HG03558 (cell line): ENCODE results near the gene CNTN1.

Experiments used
- ATAC-seq: cut with Tn5 transposase; IDR thresholded peaks from one replicate; pipeline ENCODE4 v1.9.1; 2021; ENCODE audit warnings: moderate number of reproducible peaks; ENCODE audit not compliant: unreplicated experiment; ENCODE audit errors: extremely low read depth

CNTN1 gene

GRCh38 chr12:40691913-40692764 lies at the start of gene CNTN1:
Gene CNTN1, plus strand, starts transcription at chr12:40692439.
- no peak for ATAC-seq

- no peak for ATAC-seq
Measured at GRCh38 chr12:40643506-40643905, 48.7 kb upstream of the CNTN1 start.

- ATAC-seq, result no peak
Measured at GRCh38 chr12:40643976-40644375, 48.3 kb upstream of the CNTN1 start.

GRCh38 chr12:40644708-40645107 lies 47.5 kb upstream of the CNTN1 start:
- ATAC-seq, result no peak

DNA sequence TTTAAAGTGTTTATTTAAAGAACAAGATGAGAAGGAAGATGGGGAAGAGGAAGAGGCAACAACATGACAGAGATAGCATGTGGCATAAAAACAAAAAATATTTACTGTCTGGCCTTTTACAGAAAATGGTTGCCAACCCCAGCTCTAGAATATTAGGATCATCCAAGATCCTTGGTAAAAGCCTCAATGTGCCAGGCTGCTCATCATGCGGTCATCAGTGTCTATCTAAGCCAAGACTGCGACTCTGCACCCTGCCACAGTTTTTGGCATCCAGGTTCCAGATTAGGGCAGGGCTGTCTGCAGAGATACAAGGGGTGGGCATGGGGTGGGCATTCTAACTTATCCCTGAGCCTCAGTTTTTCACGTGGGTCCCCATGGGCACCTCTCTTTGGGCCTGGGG lies 46.9 kb upstream of the CNTN1 start:
- no peak for ATAC-seq

DNA sequence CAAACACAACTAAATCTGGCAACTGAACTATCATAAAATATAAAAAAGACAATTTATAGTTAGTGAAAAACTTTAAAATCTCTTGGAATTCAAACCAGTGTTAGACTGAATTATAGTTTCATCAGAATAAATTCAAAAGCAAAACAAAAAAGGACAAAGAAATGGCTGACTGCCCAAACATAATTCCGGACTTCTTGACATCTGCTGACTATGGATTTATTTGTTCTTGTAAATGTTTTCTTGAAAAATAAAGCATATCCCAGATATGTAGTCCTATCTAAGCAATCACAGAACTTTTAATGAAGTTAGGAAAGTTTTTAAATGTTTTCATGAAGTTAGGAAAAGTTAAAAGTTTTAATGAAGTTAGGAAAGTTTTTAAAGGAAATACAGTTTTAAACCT lies 45.8 kb upstream of the CNTN1 start:
- ATAC-seq, result no peak

DNA sequence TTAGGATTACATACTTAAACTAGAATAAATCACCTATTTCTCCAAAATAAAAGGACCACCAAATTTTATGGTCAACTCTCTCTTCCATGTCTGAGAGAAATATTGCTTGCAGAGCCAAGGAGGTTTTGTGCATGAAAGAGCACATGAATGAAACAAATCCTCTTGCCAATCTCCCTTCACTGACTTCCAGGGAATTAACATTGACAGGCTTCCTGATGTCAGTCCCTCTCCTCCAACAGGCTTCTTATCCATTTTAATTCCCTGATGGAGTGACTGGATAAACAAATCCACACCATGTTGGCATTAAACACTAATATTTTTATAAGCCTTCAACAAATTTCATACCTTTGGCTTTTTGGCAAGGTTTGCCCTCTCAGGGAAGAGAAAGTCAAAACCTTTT lies 45.3 kb upstream of the CNTN1 start:
- no peak for ATAC-seq

GRCh38 chr12:40647651-40648050 lies 44.6 kb upstream of the CNTN1 start:
- ATAC-seq, result no peak

- ATAC-seq, result no peak
Measured at GRCh38 chr12:40648519-40648918, 43.7 kb upstream of the CNTN1 start.

- no peak for ATAC-seq
Measured at GRCh38 chr12:40650038-40650704, 42.1 kb upstream of the CNTN1 start.

GRCh38 chr12:40655451-40655850 lies 36.8 kb upstream of the CNTN1 start:
- ATAC-seq, result no peak

GRCh38 chr12:40662366-40662765 lies 29.9 kb upstream of the CNTN1 start:
- no peak for ATAC-seq

GRCh38 chr12:40663781-40664180 lies 28.5 kb upstream of the CNTN1 start:
- ATAC-seq, result no peak

GRCh38 chr12:40668099-40668529 lies 24.1 kb upstream of the CNTN1 start:
- no peak for ATAC-seq

DNA sequence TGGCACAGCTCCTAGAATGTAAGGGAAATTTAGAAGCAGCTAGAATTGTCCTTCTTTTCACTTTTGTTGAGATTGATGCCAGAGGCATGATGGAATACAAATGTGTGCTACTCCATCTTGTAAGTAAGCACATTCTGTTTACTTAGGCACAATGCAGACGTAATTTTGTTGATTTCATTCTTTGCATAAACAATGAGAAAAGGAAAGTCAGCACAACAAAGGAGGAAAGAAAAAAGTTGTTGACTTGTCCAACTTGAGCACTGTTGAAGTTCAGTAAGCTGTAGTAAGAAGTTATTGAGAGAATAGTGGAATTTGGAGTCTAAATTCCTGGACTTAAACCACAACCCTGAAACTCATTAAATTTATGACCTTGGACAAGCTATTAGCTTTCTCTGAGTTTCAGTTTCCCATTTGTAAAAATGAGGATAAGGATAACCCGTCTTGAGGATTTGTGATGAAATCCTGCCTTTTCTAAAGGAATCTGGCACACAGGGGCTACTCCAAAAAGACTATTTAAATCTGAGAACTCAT lies 19.4 kb upstream of the CNTN1 start:
- ATAC-seq, result no peak

- no peak for ATAC-seq
Measured at GRCh38 chr12:40681148-40681547, 11.1 kb upstream of the CNTN1 start.

DNA sequence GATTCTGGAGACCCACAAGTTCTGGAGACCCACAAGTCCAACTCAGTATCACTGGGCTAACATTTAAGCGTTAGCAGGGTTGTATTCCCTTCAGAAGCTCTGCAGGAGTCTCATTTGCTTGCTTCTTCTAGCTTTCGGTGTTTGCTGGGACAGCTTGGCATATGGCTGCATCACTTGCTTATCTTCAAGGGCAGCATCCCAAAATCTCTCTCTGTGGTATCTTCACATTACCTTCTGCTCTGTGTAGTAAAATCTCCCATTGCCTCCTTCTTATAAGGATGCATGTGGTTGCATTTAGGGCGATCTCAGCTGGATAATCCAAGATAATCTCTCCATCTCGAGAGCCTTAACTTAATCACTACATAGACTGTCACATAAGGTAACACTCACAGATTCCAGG lies 7.3 kb upstream of the CNTN1 start:
- no peak for ATAC-seq

GRCh38 chr12:40688085-40688725 lies 4.0 kb upstream of the CNTN1 start:
- ATAC-seq, result no peak

DNA sequence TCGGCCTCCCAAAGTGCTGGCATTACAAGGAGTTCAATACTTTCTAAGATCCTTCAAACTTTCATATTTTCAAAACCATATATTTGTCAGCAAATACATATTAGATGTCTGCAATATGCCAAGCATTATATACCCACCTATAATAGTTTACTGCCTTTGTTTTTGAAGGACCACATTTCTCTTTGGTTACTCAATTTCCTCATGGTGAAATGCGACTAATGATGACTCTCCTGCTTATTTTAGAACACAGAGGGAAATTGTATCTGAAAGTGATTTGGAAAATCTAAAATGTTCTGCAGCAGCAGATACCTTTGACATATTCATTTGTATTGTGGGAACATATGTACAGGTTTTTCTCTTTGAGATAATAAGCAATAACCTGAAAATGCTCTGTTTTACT lies 2.7 kb upstream of the CNTN1 start:
- ATAC-seq, result no peak

GRCh38 chr12:40692765-40693206 lies 547 bp downstream of the CNTN1 start:
- ATAC-seq, result no peak
